GM19397 (cell line): ENCODE data around the gene CRB1.

Experiments used
- ATAC-seq: cut with Tn5 transposase; IDR thresholded peaks from one replicate; pipeline ENCODE4 v1.9.1; 2021; ENCODE audit warnings: mild to moderate bottlenecking, moderate library complexity; ENCODE audit not compliant: unreplicated experiment

Gene CRB1

GRCh38 chr1:197510691-197511378 lies 242.8 kb downstream of the CRB1 start:
- ATAC-seq: no peak

- ATAC-seq: no peak
Observed at GRCh38 chr1:197515421-197515820, 247.4 kb downstream of the CRB1 start.

- ATAC-seq: no peak
Observed at GRCh38 chr1:197519741-197520334, 251.8 kb downstream of the CRB1 start.

- ATAC-seq: no peak
Observed at GRCh38 chr1:197521118-197521739, 253.2 kb downstream of the CRB1 start.

GRCh38 chr1:197526736-197527371 lies 258.8 kb downstream of the CRB1 start:
- ATAC-seq: no peak
